GM12878 (cell line): ENCODE data around the gene CAMTA1. TPM values are rescaled to one million over a fixed set of nuclear protein-coding genes. Genes with fewer than 3 reads are reported as not detected.

Experiments
- ATAC-seq: fragments of 200-7000 bp; cut with Tn5 transposase; 3 replicates; pipeline ENCODE4 v1.9.1; 2020; ENCODE audit warnings: mild to moderate bottlenecking, moderate library complexity
- BruUV-seq: library from RNA; stranded (reverse); fragments of 400-500 nt; replicated peaks from 2 replicates; lab custom pipeline; 2021; lab: Mats Ljungman, UMichigan
- CTCF ChIA-PET: fragments of 300-600 bp; sonication (Branson Sonifier 250); formaldehyde crosslinking; extraction: SDS; loops from one replicate; lab custom pipeline; 2021; ENCODE audit warnings: inconsistent platforms; lab: Yijun Ruan, JAX
- POLR2A ChIA-PET: fragments of 350-600 bp; formaldehyde crosslinking; extraction: SDS; loops from one replicate; lab custom pipeline; 2021; ENCODE audit warnings: inconsistent platforms; lab: Charles Lee
- RAD21 ChIA-PET: fragments of 300-600 bp; sonication (Branson Sonifier 250); formaldehyde crosslinking; loops from one replicate; lab custom pipeline; 2023; ENCODE audit warnings: antibody characterized with exemption; ENCODE audit not compliant: unreplicated experiment; lab: Charles Lee
- SMC1A ChIA-PET: fragments of 300-600 bp; sonication (Branson Sonifier 250); formaldehyde crosslinking; loops from one replicate; lab custom pipeline; 2023; ENCODE audit not compliant: unreplicated experiment, uncharacterized antibody; lab: Charles Lee
- DNase-seq: peaks from one replicate; pipeline ENCODE4 v3.0.0-alpha.2; 2011; ENCODE audit warnings: low read depth, low spot score
- FAIRE-seq: peaks from 3 replicates; lab custom pipeline; 2011; peaks lifted over from hg19 to GRCh38; lab: Jason Lieb, UNC
- H2AFZ ChIP-seq: 2 replicates; pipeline ENCODE4 v1.6.0; 2011; ENCODE audit warnings: low read depth, low read length, control low read depth; ENCODE audit not compliant: control insufficient read depth
- H3K27ac ChIP-seq: 2 replicates; pipeline ENCODE4 v1.5.1; 2011; ENCODE audit warnings: control low read depth; ENCODE audit not compliant: control insufficient read depth, insufficient read depth
- H3K27me3 ChIP-seq, 2 experiments: replicated peaks in 1 of 2; 2 replicates each; pipeline versions ENCODE4 v1.6.0 to v1.6.1; 2011; ENCODE audit warnings: low read length in 1 of 2; ENCODE audit not compliant: control insufficient read depth in 2 of 2, insufficient read depth in 2 of 2
- H3K36me3 ChIP-seq, 2 experiments: 2 replicates each; pipeline ENCODE4 v1.5.1; 2011; ENCODE audit warnings: low read length in 1 of 2; ENCODE audit not compliant: control insufficient read depth in 2 of 2, insufficient read depth in 2 of 2
- H3K4me1 ChIP-seq: 2 replicates; pipeline ENCODE4 v1.6.1; 2011; ENCODE audit warnings: mild to moderate bottlenecking, low read length, moderate library complexity, mixed read lengths; ENCODE audit not compliant: control insufficient read depth, insufficient read depth
- H3K4me2 ChIP-seq: 2 replicates; pipeline ENCODE4 v1.6.0; 2011; ENCODE audit warnings: control low read depth; ENCODE audit not compliant: control insufficient read depth, insufficient read depth
- H3K4me3 ChIP-seq: fragments of 200-600 bp; sonication (generic); 2 replicates; pipeline ENCODE4 v1.5.1; 2016
- H3K79me2 ChIP-seq: 2 replicates; pipeline ENCODE4 v1.6.0; 2011; ENCODE audit warnings: low read length; ENCODE audit not compliant: control insufficient read depth, insufficient read depth
- H3K9ac ChIP-seq: 2 replicates; pipeline ENCODE4 v1.8.0; 2011; ENCODE audit warnings: low read length, control low read depth, mixed read lengths; ENCODE audit not compliant: control insufficient read depth, insufficient read depth
- H3K9me3 ChIP-seq: replicated peaks from 3 replicates; pipeline ENCODE4 v1.5.1; 2011; ENCODE audit warnings: mild to moderate bottlenecking, low read length; ENCODE audit not compliant: control insufficient read depth, insufficient read depth
- H4K20me1 ChIP-seq: 2 replicates; pipeline ENCODE4 v1.6.0; 2011; ENCODE audit not compliant: control insufficient read depth, insufficient read depth
- BHLHE40 ChIP-seq, 2 experiments: fragments of 450-650 bp in 1 of 2; IDR thresholded peaks; 2 replicates each; pipeline ENCODE4 v1.6.1; 2011 to 2017; ENCODE audit warnings: low read depth in 2 of 2, borderline replicate concordance in 1 of 2, improper control_type of control experiment in 1 of 2, low read length in 1 of 2, mild to moderate bottlenecking in 1 of 2
- MLLT1 ChIP-seq: fragments of 450-650 bp; IDR thresholded peaks from 2 replicates; pipeline ENCODE4 v1.6.1; 2016; ENCODE audit warnings: mild to moderate bottlenecking
- NRF1 ChIP-seq: conservative IDR thresholded peaks from 2 replicates; pipeline ENCODE4 v1.6.1; 2011; ENCODE audit warnings: mild to moderate bottlenecking, low read depth, low read length, improper control_type of control experiment
- SMAD1 ChIP-seq: fragments of 450-650 bp; IDR thresholded peaks from 2 replicates; pipeline ENCODE4 v1.6.1; 2018; ENCODE audit warnings: mild to moderate bottlenecking, low read depth; ENCODE audit not compliant: partially characterized antibody
- STAT1 ChIP-seq: fragments of 450-650 bp; conservative IDR thresholded peaks from 2 replicates; pipeline ENCODE4 v1.6.1; 2014; ENCODE audit warnings: antibody characterized with exemption, mild to moderate bottlenecking
- ZBED1 ChIP-seq: IDR thresholded peaks from 2 replicates; pipeline ENCODE4 v1.6.1; 2016; ENCODE audit warnings: borderline replicate concordance
- ZNF274 ChIP-seq: IDR thresholded peaks from one replicate; pipeline ENCODE4 v1.8.0; 2011; ENCODE audit not compliant: insufficient read length, insufficient read depth
- ZNF687 ChIP-seq: fragments of 450-650 bp; IDR thresholded peaks from 2 replicates; pipeline ENCODE4 v1.6.1; 2017; ENCODE audit warnings: mild to moderate bottlenecking, moderate library complexity
- WGBS: methylation state at CpG from one replicate; pipeline ENCODE4 v1.1.6; 2016; ENCODE audit warnings: low lambda C conversion rate; ENCODE audit not compliant: insufficient replicate concordance, insufficient coverage; ENCODE audit errors: missing lambda C conversion rate; 5-methylcytosine and 5-hydroxymethylcytosine counted together
- in situ Hi-C: fragments of 300-500 bp; cut with MboI; formaldehyde crosslinking; loops from 9 replicates; pipeline ENCODE4 v1.14.3; 2018; ENCODE audit warnings: mixed read lengths
- intact Hi-C: fragments of 100-400 bp; cut with micrococcal nuclease; formaldehyde crosslinking; loops from one replicate; pipeline ENCODE4 v1.14.2; 2022; ENCODE audit not compliant: unreplicated experiment
- polyA plus RNA-seq, 11 experiments: library from polyadenylated mRNA; depleted of rRNA in 4 of 11; unstranded in 6 of 11; stranded (reverse) in 5 of 11; fragments of >200 nt; fragmentation: Nextera tagmentation in 4 of 11; fragmentation: Illumina TruSeq in 1 of 11; extraction: Ambion mirVana in 4 of 11; extraction: Trizol in 1 of 11; gene quantifications; 1 replicate in 1 of 11; 2 replicates in 10 of 11; pipeline versions ENCODE4 v1.2.1 to v1.2.3, GENCODE V29; 2011 to 2016; ENCODE audit warnings: inconsistent platforms in 2 of 11, missing spikeins in 2 of 11, low read depth in 1 of 11
- total RNA-seq, 4 experiments: library from RNA; depleted of rRNA in 3 of 4; stranded (reverse); fragments of >200 nt in 3 of 4; fragmentation: Illumina TruSeq in 1 of 4; extraction: Trizol in 1 of 4; gene quantifications; 2 replicates each; pipeline versions ENCODE4 v1.2.1 to v1.2.3, GENCODE V29; 2013 to 2021
- TF ChIP-seq, protein P1 (sequence below), 3 experiments: IDR thresholded peaks in 2 of 3; conservative IDR thresholded peaks in 1 of 3; 2 replicates each; pipeline ENCODE4 v1.5.1; 2011; ENCODE audit warnings: low read depth in 3 of 3, low read length in 3 of 3, mild to moderate bottlenecking in 3 of 3, control low read depth in 2 of 3, moderate library complexity in 2 of 3, inconsistent platforms in 1 of 3, mixed read lengths in 1 of 3; ENCODE audit not compliant: control insufficient read depth in 2 of 3, insufficient read depth in 1 of 3; ENCODE audit errors: extremely low read depth in 1 of 3
- TF ChIP-seq, protein P2 (sequence below): IDR thresholded peaks from 2 replicates; pipeline ENCODE4 v1.6.1; 2011; ENCODE audit warnings: borderline replicate concordance, low read depth, mild to moderate bottlenecking, moderate library complexity, mixed read lengths, low read length; ENCODE audit not compliant: insufficient read depth; ENCODE audit errors: extremely low read length
- TF ChIP-seq, protein P3 (sequence below): IDR thresholded peaks from 2 replicates; pipeline ENCODE4 v1.6.1; 2011; ENCODE audit warnings: low read depth, low read length, improper control_type of control experiment, borderline replicate concordance

Gene CAMTA1
- total and polyA plus RNA-seq, 10 of the 15 experiments (the other 5 are each of a cell fraction or from before 2014, with no cell fraction given): 37.7 to 148 (median 76.4) TPM

- DNase-seq: peak; percentile 3
- Histone ChIP-seq H3K4me2 (peak overlapping the region; percentile 40; the same call in 1 of the 2 replicates), H3K27me3 (peaks cover 0 to 3% of the 10 kb centered on the region in 2 experiments; a peak in 1 of 4 replicates), H4K20me1 (no peaks in the 10 kb centered on the region), H3K9ac (no peak overlapping the region), H3K4me3 (no peak overlapping the region), H2AFZ (no peak overlapping the region), H3K27ac (no peak overlapping the region), H3K36me3 (no peaks in the 10 kb centered on the region), H3K79me2 (no peaks in the 10 kb centered on the region), H3K9me3 (no peaks in the 10 kb centered on the region), H3K4me1 (no peaks in the 10 kb centered on the region)
- ChIA-PET SMC1A (interaction anchor here (0.6 to 1.4 kb wide), 8 partner anchors 8 to 352 kb away, joined by 3 to 11 read pairs (median 4); no protein-coding TSS in a partner anchor), CTCF (interaction anchor here (0.8 to 3.1 kb wide), 18 partner anchors 10 to 579 kb away, joined by 3 to 29 read pairs (median 4); no protein-coding TSS in a partner anchor), POLR2A (no interaction called here), RAD21 (interaction anchor here (0.6 to 1.7 kb wide), 6 partner anchors 97 to 577 kb away, joined by 3 to 8 read pairs (median 4); no protein-coding TSS in a partner anchor)
- intact Hi-C loops: loop anchor here (1.0 to 10.0 kb wide), 3 partner anchors 134 to 350 kb away; no protein-coding TSS in a partner anchor
- peak; percentile 92 for ATAC-seq
- no TSS peak for BruUV-seq
- FAIRE-seq: peak; percentile 91
- in situ Hi-C loops: no loop called here
- 1% methylated on average over 12 of the region's 13 CpGs for WGBS
- TF ChIP-seq BHLHE40 (IDR thresholded peaks at IDR 0.05; ENCODE audit: borderline replicate concordance in 1 of 2, low read depth in 2 of 2, low read length in 1 of 2) (no peak), ZNF687 (no peak), SMAD1 (no peak), STAT1 (no peak), NRF1 (no peak), ZNF274 (no peak), ZBED1 (no peak), MLLT1 (no peak)
- TF ChIP-seq, protein P1, sequence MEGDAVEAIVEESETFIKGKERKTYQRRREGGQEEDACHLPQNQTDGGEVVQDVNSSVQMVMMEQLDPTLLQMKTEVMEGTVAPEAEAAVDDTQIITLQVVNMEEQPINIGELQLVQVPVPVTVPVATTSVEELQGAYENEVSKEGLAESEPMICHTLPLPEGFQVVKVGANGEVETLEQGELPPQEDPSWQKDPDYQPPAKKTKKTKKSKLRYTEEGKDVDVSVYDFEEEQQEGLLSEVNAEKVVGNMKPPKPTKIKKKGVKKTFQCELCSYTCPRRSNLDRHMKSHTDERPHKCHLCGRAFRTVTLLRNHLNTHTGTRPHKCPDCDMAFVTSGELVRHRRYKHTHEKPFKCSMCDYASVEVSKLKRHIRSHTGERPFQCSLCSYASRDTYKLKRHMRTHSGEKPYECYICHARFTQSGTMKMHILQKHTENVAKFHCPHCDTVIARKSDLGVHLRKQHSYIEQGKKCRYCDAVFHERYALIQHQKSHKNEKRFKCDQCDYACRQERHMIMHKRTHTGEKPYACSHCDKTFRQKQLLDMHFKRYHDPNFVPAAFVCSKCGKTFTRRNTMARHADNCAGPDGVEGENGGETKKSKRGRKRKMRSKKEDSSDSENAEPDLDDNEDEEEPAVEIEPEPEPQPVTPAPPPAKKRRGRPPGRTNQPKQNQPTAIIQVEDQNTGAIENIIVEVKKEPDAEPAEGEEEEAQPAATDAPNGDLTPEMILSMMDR (IDR thresholded peaks at IDR 0.05 in 2 of 3, conservative IDR thresholded peaks at IDR 0.05 in 1 of 3; ENCODE audit: control insufficient read depth in 2 of 3, extremely low read depth in 1 of 3, insufficient read depth in 1 of 3, low read depth in 3 of 3, low read length in 3 of 3): peak; percentile 83 to 93 (median 88)
- TF ChIP-seq, protein P2, sequence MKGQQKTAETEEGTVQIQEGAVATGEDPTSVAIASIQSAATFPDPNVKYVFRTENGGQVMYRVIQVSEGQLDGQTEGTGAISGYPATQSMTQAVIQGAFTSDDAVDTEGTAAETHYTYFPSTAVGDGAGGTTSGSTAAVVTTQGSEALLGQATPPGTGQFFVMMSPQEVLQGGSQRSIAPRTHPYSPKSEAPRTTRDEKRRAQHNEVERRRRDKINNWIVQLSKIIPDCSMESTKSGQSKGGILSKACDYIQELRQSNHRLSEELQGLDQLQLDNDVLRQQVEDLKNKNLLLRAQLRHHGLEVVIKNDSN: no peak
- TF ChIP-seq, protein P3, sequence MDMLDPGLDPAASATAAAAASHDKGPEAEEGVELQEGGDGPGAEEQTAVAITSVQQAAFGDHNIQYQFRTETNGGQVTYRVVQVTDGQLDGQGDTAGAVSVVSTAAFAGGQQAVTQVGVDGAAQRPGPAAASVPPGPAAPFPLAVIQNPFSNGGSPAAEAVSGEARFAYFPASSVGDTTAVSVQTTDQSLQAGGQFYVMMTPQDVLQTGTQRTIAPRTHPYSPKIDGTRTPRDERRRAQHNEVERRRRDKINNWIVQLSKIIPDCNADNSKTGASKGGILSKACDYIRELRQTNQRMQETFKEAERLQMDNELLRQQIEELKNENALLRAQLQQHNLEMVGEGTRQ: no peak
These were observed 285.3 kb downstream of the CAMTA1 start for GRCh38 chr1:7070389-7071029.
